CD8-positive, alpha-beta memory T cell (primary cell): ENCODE measurements around the gene NECTIN4. TPM values are rescaled to one million over a fixed set of nuclear protein-coding genes. Genes with fewer than 3 reads are reported as not detected.

Experiments
- CTCF ChIA-PET: fragments of 350-600 bp; sonication (Branson Sonifier 250); formaldehyde crosslinking; loops from one replicate; lab custom pipeline; 2021; ENCODE audit warnings: antibody characterized with exemption; lab: Charles Lee
- POLR2A ChIA-PET: fragments of 350-600 bp; sonication (Branson Sonifier 250); formaldehyde crosslinking; loops from one replicate; lab custom pipeline; 2021; ENCODE audit warnings: antibody characterized with exemption; lab: Charles Lee
- DNase-seq, 5 donors: peaks; one replicate each; pipeline versions ENCODE4 v3.0.0 to v3.0.0-alpha.2; 2020 to 2022; ENCODE audit warnings: mixed read lengths in 1 of 5
- H3K27ac ChIP-seq: one replicate; pipeline ENCODE4 v1.7.0; 2013; ENCODE audit warnings: low read depth, mild to moderate bottlenecking, low read length, moderate library complexity
- H3K27me3 ChIP-seq: 2 replicates; pipeline ENCODE4 v1.7.0; 2013; ENCODE audit warnings: low read length, mild to moderate bottlenecking; ENCODE audit not compliant: insufficient read depth, poor library complexity, severe bottlenecking
- H3K36me3 ChIP-seq: 2 replicates; pipeline ENCODE4 v1.7.0; 2013; ENCODE audit warnings: mild to moderate bottlenecking, low read length, moderate library complexity; ENCODE audit not compliant: insufficient read depth
- H3K4me1 ChIP-seq: 2 replicates; pipeline ENCODE4 v1.7.0; 2013; ENCODE audit warnings: mild to moderate bottlenecking, low read length, moderate library complexity; ENCODE audit not compliant: insufficient read depth
- H3K4me3 ChIP-seq: 2 replicates; pipeline ENCODE4 v1.7.0; 2013; ENCODE audit warnings: mild to moderate bottlenecking, low read length
- H3K9me3 ChIP-seq: 2 replicates; pipeline ENCODE4 v1.7.0; 2013; ENCODE audit warnings: mild to moderate bottlenecking, low read length
- H3K27ac Mint-ChIP-seq, 8 donors: one replicate each; pipeline ENCODE4 v1.8.0; 2020 to 2021; ENCODE audit warnings: mixed read lengths in 8 of 8, mild to moderate bottlenecking in 6 of 8, inconsistent platforms in 3 of 8, moderate library complexity in 3 of 8
- H3K27me3 Mint-ChIP-seq, 2 donors: one replicate each; pipeline ENCODE4 v1.8.0; 2020 to 2021; ENCODE audit warnings: mixed read lengths in 2 of 2, mild to moderate bottlenecking in 1 of 2, moderate library complexity in 1 of 2
- H3K36me3 Mint-ChIP-seq, 3 donors: one replicate each; pipeline ENCODE4 v1.8.0; 2020 to 2021; ENCODE audit warnings: mixed read lengths in 3 of 3, inconsistent platforms in 1 of 3, mild to moderate bottlenecking in 1 of 3
- H3K4me1 Mint-ChIP-seq, 3 donors: one replicate each; pipeline ENCODE4 v1.8.0; 2020 to 2021; ENCODE audit warnings: mixed read lengths in 3 of 3, inconsistent platforms in 1 of 3, mild to moderate bottlenecking in 1 of 3
- H3K4me3 Mint-ChIP-seq, 7 donors: one replicate each; pipeline ENCODE4 v1.8.0; 2020 to 2021; ENCODE audit warnings: mixed read lengths in 7 of 7, mild to moderate bottlenecking in 6 of 7, moderate library complexity in 4 of 7, inconsistent platforms in 2 of 7
- H3K9me3 Mint-ChIP-seq, 5 donors: one replicate each; pipeline ENCODE4 v1.8.0; 2020 to 2022; ENCODE audit warnings: mixed read lengths in 5 of 5, mild to moderate bottlenecking in 3 of 5, moderate library complexity in 2 of 5, inconsistent platforms in 1 of 5
- polyA plus RNA-seq: library from polyadenylated mRNA; unstranded; fragments of 300-500 nt; fragmentation: Illumina TruSeq; gene quantifications from one replicate; pipeline ENCODE4 v1.2.3, GENCODE V29; 2021
- total RNA-seq, 2 experiments: library from RNA; stranded (reverse); gene quantifications; one replicate each; pipeline ENCODE4 v1.2.3, GENCODE V29; 2021

NECTIN4 gene
- total and polyA plus RNA-seq, 3 experiments from 2014 or later, result 0.09 TPM; not detected in 1

- Mint-ChIP-seq H3K27ac (peak overlapping the region in 4 of 8 donors; percentile 4 to 74 (median 28)), H3K27me3 (peaks cover 0 to 2% of the 10 kb centered on the region in 2 donors), H3K9me3 (no peaks in the 10 kb centered on the region), H3K4me3 (no peak overlapping the region), H3K36me3 (peaks cover 0 to 18% (median 0%) of the 10 kb centered on the region in 3 donors), H3K4me1 (peaks cover 25 to 32% (median 31%) of the 10 kb centered on the region in 3 donors)
- no peaks in the 10 kb centered on the region for H3K9me3 ChIP-seq
- no peaks in the 10 kb centered on the region for H3K27me3 ChIP-seq
- CTCF ChIA-PET, result interaction anchor here (0.6 to 10.9 kb wide), 5 partner anchors 23 to 83 kb away, joined by 3 to 128 read pairs (median 61); partner anchors contain the start of genes KLHDC9, TSTD1 and USF1
- peaks cover 25% of the 10 kb centered on the region for H3K4me1 ChIP-seq
- H3K27ac ChIP-seq, result no peak overlapping the region
- POLR2A ChIA-PET, result no interaction called here
- H3K36me3 ChIP-seq, result no peaks in the 10 kb centered on the region
- H3K4me3 ChIP-seq, result no peak overlapping the region
- DNase-seq, result no peak
These were observed 16.5 kb downstream of the NECTIN4 start for GRCh38 chr1:161072751-161073449.

- peaks cover 0 to 2% of the 10 kb centered on the region in 2 donors for H3K27me3 Mint-ChIP-seq
- H3K9me3 ChIP-seq, result no peaks in the 10 kb centered on the region
- H3K4me3 ChIP-seq, result no peak overlapping the region
- POLR2A ChIA-PET, result interaction anchor here (1.0 kb wide), 1 partner anchor 26 kb away, joined by 3 read pairs; no protein-coding TSS in a partner anchor
- H3K36me3 ChIP-seq, result no peaks in the 10 kb centered on the region
- H3K27me3 ChIP-seq, result no peaks in the 10 kb centered on the region
- peak in 4 of 5 donors; percentile 24 to 66 (median 41) for DNase-seq
- peaks cover 0 to 25% (median 1%) of the 10 kb centered on the region in 3 donors for H3K36me3 Mint-ChIP-seq
- peak overlapping the region in 7 of 8 donors; percentile 17 to 88 (median 70) for H3K27ac Mint-ChIP-seq
- CTCF ChIA-PET, result interaction anchor here (0.6 to 10.9 kb wide), 13 partner anchors 10 to 94 kb away, joined by 3 to 128 read pairs (median 6); partner anchors contain the start of genes F11R, KLHDC9, NIT1 and PFDN2
- peak overlapping the region in 1 of 7 donors; percentile 59 for H3K4me3 Mint-ChIP-seq
- peaks cover 33 to 42% (median 41%) of the 10 kb centered on the region in 3 donors for H3K4me1 Mint-ChIP-seq
- H3K9me3 Mint-ChIP-seq, result no peaks in the 10 kb centered on the region
- H3K27ac ChIP-seq, result no peak overlapping the region
- H3K4me1 ChIP-seq, result peaks cover 34% of the 10 kb centered on the region
These were observed 17.4 kb downstream of the NECTIN4 start for GRCh38 chr1:161071886-161072371.

DNA sequence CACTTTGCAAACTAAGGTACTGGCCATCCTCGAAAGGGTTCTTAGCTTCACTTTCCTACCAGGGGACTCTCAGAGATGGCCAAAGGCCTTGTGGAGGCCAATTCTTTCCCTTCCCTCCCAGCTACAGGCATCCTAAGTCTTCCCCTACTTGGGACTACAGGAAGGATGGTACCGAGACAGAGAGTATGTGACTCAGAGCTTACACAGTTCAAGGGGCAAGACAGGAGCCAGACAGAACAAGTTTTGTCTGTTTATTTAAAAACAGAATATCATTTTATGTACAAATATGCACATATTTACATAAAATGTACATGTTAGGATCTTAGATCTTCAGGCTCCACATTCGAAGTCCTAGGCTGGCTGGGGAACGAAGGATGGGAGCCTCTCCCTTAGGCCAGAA lies 18.6 kb downstream of the NECTIN4 start:
- Histone ChIP-seq H3K27ac (no peak overlapping the region), H3K27me3 (no peaks in the 10 kb centered on the region), H3K9me3 (no peaks in the 10 kb centered on the region), H3K36me3 (no peaks in the 10 kb centered on the region), H3K4me3 (no peak overlapping the region), H3K4me1 (peaks cover 44% of the 10 kb centered on the region)
- no peak for DNase-seq
- Mint-ChIP-seq H3K27ac (peak overlapping the region in 7 of 8 donors; percentile 88 to 99 (median 95)), H3K36me3 (peaks cover 0 to 33% (median 6%) of the 10 kb centered on the region in 3 donors), H3K4me3 (peak overlapping the region in 2 of 7 donors; percentile 22 to 100), H3K4me1 (peaks cover 39 to 52% (median 52%) of the 10 kb centered on the region in 3 donors), H3K9me3 (no peaks in the 10 kb centered on the region), H3K27me3 (peaks cover 0 to 2% of the 10 kb centered on the region in 2 donors)
- POLR2A ChIA-PET, result interaction anchor here (0.6 to 3.8 kb wide), 5 partner anchors 24 to 131 kb away, joined by 3 to 81 read pairs (median 9); partner anchors contain the start of genes F11R, KLHDC9 and USF1
- CTCF ChIA-PET, result interaction anchor here (1.0 to 10.9 kb wide), 14 partner anchors 11 to 155 kb away, joined by 3 to 128 read pairs (median 6); partner anchors contain the start of genes KLHDC9, NIT1, PFDN2 and PPOX

GRCh38 chr1:161069731-161070270 lies 19.6 kb downstream of the NECTIN4 start, which contains the start of gene ARHGAP30:
Gene ARHGAP30 (minus strand): TSS chr1:161069891. CDS start chr1:161069624, 267 bp downstream.
- peaks cover 0 to 2% of the 10 kb centered on the region in 2 donors for H3K27me3 Mint-ChIP-seq
- H3K4me1 ChIP-seq, result peaks cover 52% of the 10 kb centered on the region
- peaks cover 0 to 39% (median 6%) of the 10 kb centered on the region in 3 donors for H3K36me3 Mint-ChIP-seq
- peak within 1 kb of the TSS; percentile 84 for H3K4me3 ChIP-seq
- no peaks in the 10 kb centered on the region for H3K9me3 ChIP-seq
- H3K27ac Mint-ChIP-seq, result peak within 1 kb of the TSS; percentile 88 to 99 (median 96)
- POLR2A ChIA-PET, result interaction anchor here (0.7 to 3.8 kb wide), 12 partner anchors 9 to 156 kb away, joined by 3 to 81 read pairs (median 4); partner anchors contain the start of genes F11R, KLHDC9, NIT1 and PFDN2
- no peaks in the 10 kb centered on the region for H3K36me3 ChIP-seq
- CTCF ChIA-PET, result interaction anchor here (0.8 to 10.9 kb wide), 11 partner anchors 10 to 156 kb away, joined by 3 to 128 read pairs (median 8); partner anchors contain the start of genes KLHDC9, TOMM40L, TSTD1 and UFC1
- peak within 1 kb of the TSS; percentile 88 to 100 (median 100) for H3K4me3 Mint-ChIP-seq
- peak within 1 kb of the TSS; percentile 88 for H3K27ac ChIP-seq
- DNase-seq, result peak; percentile 67 to 92 (median 88)
- H3K9me3 Mint-ChIP-seq, result no peaks in the 10 kb centered on the region
- no peaks in the 10 kb centered on the region for H3K27me3 ChIP-seq
- peaks cover 46 to 60% (median 59%) of the 10 kb centered on the region in 3 donors for H3K4me1 Mint-ChIP-seq

- H3K9me3 ChIP-seq, result no peaks in the 10 kb centered on the region
- no peaks in the 10 kb centered on the region for H3K36me3 ChIP-seq
- ChIA-PET CTCF (interaction anchor here (0.8 to 10.9 kb wide), 8 partner anchors 24 to 232 kb away, joined by 4 to 128 read pairs (median 19); partner anchors contain the start of genes KLHDC9, TSTD1, UFC1 and USF1), POLR2A (interaction anchor here (0.7 to 3.8 kb wide), 14 partner anchors 8 to 156 kb away, joined by 3 to 81 read pairs (median 4); partner anchors contain the start of genes F11R, KLHDC9, NIT1 and PFDN2)
- H3K36me3 Mint-ChIP-seq, result peaks cover 0 to 43% (median 9%) of the 10 kb centered on the region in 3 donors
- H3K4me3 Mint-ChIP-seq, result peak overlapping the region; percentile 88 to 100 (median 100)
- DNase-seq, result no peak
- H3K27ac Mint-ChIP-seq, result peak overlapping the region; percentile 88 to 99 (median 96)
- H3K27me3 ChIP-seq, result no peaks in the 10 kb centered on the region
- H3K4me1 Mint-ChIP-seq, result peaks cover 50 to 66% (median 65%) of the 10 kb centered on the region in 3 donors
- peak overlapping the region; percentile 88 for H3K27ac ChIP-seq
- H3K4me3 ChIP-seq, result peak overlapping the region; percentile 84
- H3K9me3 Mint-ChIP-seq, result no peaks in the 10 kb centered on the region
- H3K4me1 ChIP-seq, result peaks cover 57% of the 10 kb centered on the region
- peaks cover 0 to 2% of the 10 kb centered on the region in 2 donors for H3K27me3 Mint-ChIP-seq
These were observed 20.1 kb downstream of the NECTIN4 start for GRCh38 chr1:161069241-161069640.

- CTCF ChIA-PET, result interaction anchor here (0.5 to 10.9 kb wide), 8 partner anchors 23 to 232 kb away, joined by 3 to 128 read pairs (median 4); partner anchors contain the start of genes KLHDC9, TSTD1, UFC1 and USF1
- peak; percentile 76 to 88 (median 84) for DNase-seq
- Mint-ChIP-seq H3K27me3 (peaks cover 0 to 2% of the 10 kb centered on the region in 2 donors), H3K4me3 (peak overlapping the region; percentile 88 to 100 (median 100)), H3K9me3 (no peaks in the 10 kb centered on the region), H3K36me3 (peaks cover 0 to 50% (median 14%) of the 10 kb centered on the region in 3 donors), H3K27ac (peak overlapping the region; percentile 88 to 99 (median 96)), H3K4me1 (peaks cover 56 to 72% (median 71%) of the 10 kb centered on the region in 3 donors)
- Histone ChIP-seq H3K36me3 (no peaks in the 10 kb centered on the region), H3K9me3 (no peaks in the 10 kb centered on the region), H3K27me3 (no peaks in the 10 kb centered on the region), H3K4me3 (peak overlapping the region; percentile 84), H3K27ac (peak overlapping the region; percentile 88), H3K4me1 (peaks cover 64% of the 10 kb centered on the region)
- POLR2A ChIA-PET, result interaction anchor here (0.7 to 3.8 kb wide), 9 partner anchors 8 to 134 kb away, joined by 3 to 81 read pairs (median 5); partner anchors contain the start of genes F11R, KLHDC9, TSTD1 and USF1
These were observed 20.8 kb downstream of the NECTIN4 start for GRCh38 chr1:161068306-161069234.
